Measurements from ENCODE around the gene METRNL.

DNA sequence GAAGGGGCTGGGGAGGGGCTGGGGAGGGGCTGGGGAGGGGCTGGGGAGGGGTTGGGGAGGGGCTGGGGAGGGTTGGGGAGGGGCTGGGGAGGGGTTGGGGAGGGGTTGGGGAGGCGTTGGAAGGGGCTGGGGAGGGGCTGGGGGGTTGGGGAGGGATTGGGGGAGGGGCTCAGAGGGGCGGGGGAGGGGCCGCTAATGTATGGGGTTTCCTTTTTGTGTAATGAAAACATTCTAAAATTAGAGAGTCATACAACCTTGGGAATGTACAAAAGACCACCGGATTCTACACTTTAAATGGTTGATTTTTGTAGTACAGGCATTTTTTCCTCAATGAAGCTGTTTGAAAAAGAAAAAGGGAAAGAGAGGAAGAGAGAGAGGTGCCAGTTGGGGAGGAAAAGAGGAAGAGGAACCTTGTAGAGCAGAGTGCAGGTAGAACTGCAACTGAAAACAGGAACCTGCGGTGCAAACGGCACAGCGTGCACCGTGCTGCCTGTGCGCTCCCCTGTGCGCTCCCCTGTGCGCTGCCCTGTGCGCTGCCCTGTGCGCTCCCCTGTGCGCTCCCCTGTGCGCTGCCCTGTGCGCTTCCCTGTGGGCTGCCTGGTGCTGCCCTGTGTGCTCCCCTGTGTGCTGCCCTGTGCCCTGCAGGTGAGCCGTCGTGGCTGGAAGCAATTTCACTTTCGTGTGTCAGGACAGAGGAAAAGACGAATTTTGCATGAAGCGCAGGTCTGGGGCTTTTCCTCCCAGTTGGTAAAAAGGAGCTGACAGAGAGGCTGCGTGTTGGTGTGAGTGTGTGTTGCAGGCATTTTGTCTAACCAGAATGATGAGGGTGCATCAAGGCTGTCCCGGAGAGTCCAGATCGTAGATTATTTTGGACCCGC lies 40.8 kb downstream of the METRNL start:
- no peak for TF ChIP-seq CTCF (IDR thresholded peaks at IDR 0.05; ENCODE audit: borderline replicate concordance, extremely low read depth, low read length, poor library complexity, severe bottlenecking)
- TF ChIP-seq EZH2 (IDR thresholded peaks at IDR 0.05; ENCODE audit: borderline replicate concordance, low read depth, low read length, severe bottlenecking) = no peak

Measured in DND-41 (cell line).